ENCODE results near the gene PKN3.

DNA sequence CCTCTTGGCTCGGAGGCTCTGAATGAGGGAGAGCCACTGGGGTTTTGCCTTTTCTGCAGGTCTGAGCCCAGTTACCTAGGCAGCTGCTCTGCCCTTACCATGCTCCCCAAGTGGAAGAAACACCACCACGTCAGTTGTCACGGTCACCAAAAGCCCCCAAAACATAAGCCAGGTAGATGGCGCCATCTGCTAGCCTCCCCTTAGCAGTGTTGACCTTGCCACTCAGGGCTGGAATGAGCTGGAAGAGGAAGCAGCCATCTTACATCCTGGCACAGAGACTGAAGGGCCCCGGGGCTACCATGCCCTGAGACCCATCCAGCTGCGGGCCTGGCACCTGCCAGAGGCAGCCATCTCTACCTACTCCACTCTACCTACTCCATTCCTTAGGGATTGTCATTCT is 62.1 kb downstream of the PKN3 start:
- TF ChIP-seq POLR2AphosphoS5 (IDR thresholded peaks at IDR 0.05) = no peak
- TF ChIP-seq, protein P1, sequence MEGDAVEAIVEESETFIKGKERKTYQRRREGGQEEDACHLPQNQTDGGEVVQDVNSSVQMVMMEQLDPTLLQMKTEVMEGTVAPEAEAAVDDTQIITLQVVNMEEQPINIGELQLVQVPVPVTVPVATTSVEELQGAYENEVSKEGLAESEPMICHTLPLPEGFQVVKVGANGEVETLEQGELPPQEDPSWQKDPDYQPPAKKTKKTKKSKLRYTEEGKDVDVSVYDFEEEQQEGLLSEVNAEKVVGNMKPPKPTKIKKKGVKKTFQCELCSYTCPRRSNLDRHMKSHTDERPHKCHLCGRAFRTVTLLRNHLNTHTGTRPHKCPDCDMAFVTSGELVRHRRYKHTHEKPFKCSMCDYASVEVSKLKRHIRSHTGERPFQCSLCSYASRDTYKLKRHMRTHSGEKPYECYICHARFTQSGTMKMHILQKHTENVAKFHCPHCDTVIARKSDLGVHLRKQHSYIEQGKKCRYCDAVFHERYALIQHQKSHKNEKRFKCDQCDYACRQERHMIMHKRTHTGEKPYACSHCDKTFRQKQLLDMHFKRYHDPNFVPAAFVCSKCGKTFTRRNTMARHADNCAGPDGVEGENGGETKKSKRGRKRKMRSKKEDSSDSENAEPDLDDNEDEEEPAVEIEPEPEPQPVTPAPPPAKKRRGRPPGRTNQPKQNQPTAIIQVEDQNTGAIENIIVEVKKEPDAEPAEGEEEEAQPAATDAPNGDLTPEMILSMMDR (IDR thresholded peaks at IDR 0.05) = no peak
- TF ChIP-seq POLR2A (IDR thresholded peaks at IDR 0.05) = no peak

Measured in gastroesophageal sphincter (tissue), 3 donors.